Stomach smooth muscle (tissue), 2 donors: ENCODE measurements around the gene DGKG.

Experiments used
- H3K27ac ChIP-seq: one replicate; pipeline ENCODE4 v1.7.0; 2013; ENCODE audit warnings: mild to moderate bottlenecking, low read length, inconsistent platforms
- H3K27me3 ChIP-seq, 2 donors: one replicate each; pipeline ENCODE4 v1.7.0; 2013; ENCODE audit warnings: low read length in 2 of 2; ENCODE audit not compliant: insufficient read depth in 2 of 2, control insufficient read depth in 1 of 2
- H3K36me3 ChIP-seq, 2 donors: one replicate each; pipeline ENCODE4 v1.7.0; 2013; ENCODE audit warnings: low read length in 2 of 2; ENCODE audit not compliant: control insufficient read depth in 2 of 2, insufficient read depth in 2 of 2
- H3K4me1 ChIP-seq: one replicate; pipeline ENCODE4 v1.7.0; 2013; ENCODE audit warnings: low read length; ENCODE audit not compliant: control insufficient read depth, insufficient read depth
- H3K4me3 ChIP-seq, 2 donors: one replicate each; pipeline ENCODE4 v1.7.0; 2013; ENCODE audit warnings: low read length in 2 of 2
- H3K9ac ChIP-seq, 2 donors: one replicate each; pipeline ENCODE4 v1.7.0; 2013; ENCODE audit warnings: low read length in 2 of 2, mild to moderate bottlenecking in 1 of 2
- H3K9me3 ChIP-seq, 2 donors: one replicate each; pipeline ENCODE4 v1.7.0; 2013; ENCODE audit warnings: low read length in 2 of 2; ENCODE audit not compliant: control insufficient read depth in 2 of 2
- donor health status: healthy.
- donor health status: Pancreatic carcinoma.

DGKG gene

DNA sequence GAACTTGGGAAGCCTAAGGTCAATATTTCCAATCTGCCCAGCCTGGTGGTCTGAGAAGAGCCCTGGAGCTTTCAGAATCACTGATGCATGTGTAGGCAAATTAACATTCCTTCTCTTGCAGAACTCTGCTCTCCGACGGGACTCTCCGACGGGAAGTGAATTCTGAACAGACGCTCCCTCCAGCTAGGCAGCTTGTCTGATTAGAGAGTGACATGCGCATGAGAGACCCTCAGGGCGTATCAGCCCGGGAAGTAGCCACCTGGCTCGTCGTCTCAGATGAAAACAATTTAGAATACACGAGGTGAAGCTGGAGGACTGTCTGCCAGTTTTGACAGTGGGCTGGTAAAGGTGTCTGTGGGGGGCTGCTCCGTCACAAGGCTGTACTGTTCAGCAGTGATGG lies 103.1 kb downstream of the DGKG start:
- Histone ChIP-seq H3K27ac (no peak overlapping the region), H3K9me3 (no peaks in the 10 kb centered on the region), H3K36me3 (peaks cover 33 to 38% of the 10 kb centered on the region in 2 donors), H3K27me3 (no peaks in the 10 kb centered on the region), H3K4me3 (no peak overlapping the region), H3K9ac (no peak overlapping the region), H3K4me1 (peaks cover 10% of the 10 kb centered on the region)

DNA sequence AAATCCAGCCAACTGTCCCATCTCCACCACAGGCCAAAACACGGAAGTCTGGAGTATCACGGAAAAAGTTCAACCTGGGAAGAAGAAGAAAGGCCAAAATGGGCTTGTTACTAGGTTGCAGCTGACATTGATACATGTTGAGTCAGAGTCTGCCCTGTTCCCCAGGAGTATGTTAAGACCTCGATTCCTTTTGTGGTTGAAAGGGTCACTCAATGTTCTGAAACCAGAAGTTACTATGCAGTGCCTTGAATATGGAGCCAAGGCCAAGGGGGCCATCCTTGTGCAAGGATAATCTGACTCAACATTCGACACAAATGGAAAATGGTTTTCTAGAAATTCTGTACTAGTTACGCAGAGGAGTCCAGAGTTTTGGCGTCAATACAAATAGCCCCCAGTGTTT lies 104.2 kb downstream of the DGKG start:
- no peak overlapping the region for H3K9ac ChIP-seq
- no peak overlapping the region for H3K27ac ChIP-seq
- no peak overlapping the region for H3K4me3 ChIP-seq
- no peaks in the 10 kb centered on the region for H3K27me3 ChIP-seq
- H3K36me3 ChIP-seq, result peaks cover 40 to 43% of the 10 kb centered on the region in 2 donors
- H3K9me3 ChIP-seq, result no peaks in the 10 kb centered on the region
- peaks cover 5% of the 10 kb centered on the region for H3K4me1 ChIP-seq

- H3K4me1 ChIP-seq, result peaks cover 5% of the 10 kb centered on the region
- no peak overlapping the region for H3K4me3 ChIP-seq
- H3K9me3 ChIP-seq, result no peaks in the 10 kb centered on the region
- no peak overlapping the region for H3K27ac ChIP-seq
- H3K9ac ChIP-seq, result no peak overlapping the region
- peaks cover 50 to 53% of the 10 kb centered on the region in 2 donors for H3K36me3 ChIP-seq
- H3K27me3 ChIP-seq, result no peaks in the 10 kb centered on the region
These were observed 106.2 kb downstream of the DGKG start for GRCh38 chr3:186255703-186256331.

- Histone ChIP-seq H3K4me1 (peaks cover 5% of the 10 kb centered on the region), H3K9ac (no peak overlapping the region), H3K9me3 (no peaks in the 10 kb centered on the region), H3K27ac (no peak overlapping the region), H3K4me3 (no peak overlapping the region), H3K27me3 (no peaks in the 10 kb centered on the region), H3K36me3 (peaks cover 53 to 57% of the 10 kb centered on the region in 2 donors)
These were observed 107.1 kb downstream of the DGKG start for GRCh38 chr3:186254676-186255650.

GRCh38 chr3:186251948-186252619 lies 110.0 kb downstream of the DGKG start:
- Histone ChIP-seq H3K9me3 (no peaks in the 10 kb centered on the region), H3K4me3 (no peak overlapping the region), H3K27ac (no peak overlapping the region), H3K27me3 (no peaks in the 10 kb centered on the region), H3K36me3 (peaks cover 50 to 56% of the 10 kb centered on the region in 2 donors), H3K4me1 (peaks cover 3% of the 10 kb centered on the region), H3K9ac (no peak overlapping the region)

DNA sequence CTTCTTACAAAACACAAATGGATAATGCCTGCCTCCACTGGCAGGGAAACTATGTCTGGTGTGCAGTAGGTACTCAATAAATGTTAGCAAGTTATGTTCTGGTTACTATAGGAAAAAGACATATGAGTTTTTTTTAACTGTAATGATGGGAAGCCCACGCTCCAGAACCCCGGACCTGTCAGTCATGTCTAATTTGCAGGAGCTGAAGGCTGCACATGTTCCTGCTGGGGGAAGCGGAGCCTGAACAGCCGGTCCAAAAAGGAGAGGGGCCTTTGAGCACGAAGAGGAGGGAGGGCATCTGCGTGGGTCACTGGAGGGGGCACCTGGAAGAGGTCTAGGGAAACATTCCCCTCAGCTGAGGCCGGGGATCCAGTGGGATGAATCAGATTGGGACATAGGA lies 113.2 kb downstream of the DGKG start:
- H3K4me3 ChIP-seq, result no peak overlapping the region
- no peaks in the 10 kb centered on the region for H3K27me3 ChIP-seq
- H3K9ac ChIP-seq, result no peak overlapping the region
- H3K36me3 ChIP-seq, result peaks cover 43 to 50% of the 10 kb centered on the region in 2 donors
- H3K4me1 ChIP-seq, result no peaks in the 10 kb centered on the region
- no peaks in the 10 kb centered on the region for H3K9me3 ChIP-seq
- H3K27ac ChIP-seq, result no peak overlapping the region

DNA sequence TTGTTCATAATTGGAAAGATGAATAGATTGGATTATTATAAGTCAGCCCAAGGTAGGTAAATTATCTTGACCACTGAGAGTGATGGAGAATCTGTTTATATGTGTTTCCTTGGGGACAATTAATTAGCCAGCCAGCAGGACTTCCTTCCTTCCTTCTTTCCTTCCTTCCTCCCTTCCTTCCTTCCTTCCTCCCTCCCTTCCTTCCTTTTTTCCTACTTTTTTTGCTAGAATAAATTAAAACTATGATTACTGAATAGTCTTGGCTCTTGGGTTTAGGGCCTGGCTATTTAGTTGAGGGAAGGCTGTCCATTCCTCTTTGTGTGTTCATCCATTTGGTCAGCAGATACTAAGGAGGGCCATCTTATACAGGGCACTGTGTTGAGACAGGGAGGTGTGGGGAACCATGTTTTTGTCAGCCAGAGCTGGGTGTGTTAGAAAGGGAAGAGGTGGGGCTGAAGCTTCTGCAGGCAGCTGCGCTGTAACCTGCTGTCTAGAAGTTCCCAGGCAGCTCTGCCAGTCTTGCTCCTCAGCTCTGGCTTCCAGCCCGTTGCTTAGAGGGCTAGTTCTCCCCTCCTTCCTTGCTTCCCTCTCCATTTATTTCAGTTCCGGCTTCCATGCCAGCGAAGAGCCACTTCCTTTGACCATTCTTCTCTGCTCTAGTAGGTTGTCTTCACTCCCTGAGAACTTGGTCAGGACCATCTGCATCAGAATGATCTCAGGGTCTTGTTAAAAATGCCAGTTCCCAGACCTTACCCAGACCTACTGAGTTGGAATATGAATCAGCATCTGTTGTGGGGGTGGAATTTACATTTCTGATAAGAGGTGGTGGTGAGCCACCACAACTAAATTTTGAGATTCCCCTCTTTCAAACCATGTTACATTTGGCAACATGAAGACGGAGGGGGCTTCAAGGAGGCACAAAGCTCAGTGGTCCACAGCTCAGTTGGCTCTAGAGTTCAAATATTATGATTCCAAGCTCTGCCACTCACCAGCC lies 113.9 kb downstream of the DGKG start:
- no peak overlapping the region for H3K27ac ChIP-seq
- no peaks in the 10 kb centered on the region for H3K27me3 ChIP-seq
- no peak overlapping the region for H3K9ac ChIP-seq
- peaks cover 45% of the 10 kb centered on the region in 2 donors for H3K36me3 ChIP-seq
- no peaks in the 10 kb centered on the region for H3K4me1 ChIP-seq
- no peaks in the 10 kb centered on the region for H3K9me3 ChIP-seq
- no peak overlapping the region for H3K4me3 ChIP-seq

- Histone ChIP-seq H3K4me1 (no peaks in the 10 kb centered on the region), H3K4me3 (no peak overlapping the region), H3K27me3 (no peaks in the 10 kb centered on the region), H3K9ac (no peak overlapping the region), H3K36me3 (peaks cover 36 to 42% of the 10 kb centered on the region in 2 donors), H3K9me3 (no peaks in the 10 kb centered on the region), H3K27ac (no peak overlapping the region)
These were observed 115.1 kb downstream of the DGKG start for GRCh38 chr3:186246941-186247340.

- Histone ChIP-seq H3K9ac (no peak overlapping the region), H3K9me3 (no peaks in the 10 kb centered on the region), H3K4me3 (no peak overlapping the region), H3K27me3 (no peaks in the 10 kb centered on the region), H3K36me3 (peaks cover 30 to 36% of the 10 kb centered on the region in 2 donors), H3K4me1 (no peaks in the 10 kb centered on the region), H3K27ac (no peak overlapping the region)
These were observed 118.0 kb downstream of the DGKG start for GRCh38 chr3:186244016-186244415.
